Vagina (tissue), 2 donors: ENCODE data around the gene ARHGAP35.

Experiments
- CTCF ChIP-seq, 3 experiments: fragments of 450-650 bp in 2 of 3; fragments of 200-600 bp in 1 of 3; sonication (generic) in 1 of 3; IDR thresholded peaks; one replicate each; pipeline ENCODE4 v1.5.1; 2017 to 2019; ENCODE audit warnings: antibody characterized with exemption in 3 of 3, mild to moderate bottlenecking in 2 of 3, moderate library complexity in 2 of 3
- POLR2A ChIP-seq, 2 donors: fragments of 450-650 bp; IDR thresholded peaks; one replicate each; pipeline ENCODE4 v1.6.1; 2017; ENCODE audit warnings: antibody characterized with exemption in 2 of 2, mild to moderate bottlenecking in 2 of 2, moderate library complexity in 2 of 2
- POLR2AphosphoS5 ChIP-seq, 2 donors: sonication (generic); formaldehyde crosslinking; IDR thresholded peaks; one replicate each; pipeline ENCODE4 v1.9.0; 2017; ENCODE audit warnings: antibody characterized with exemption in 2 of 2, mild to moderate bottlenecking in 2 of 2, low read depth in 1 of 2; ENCODE audit not compliant: insufficient read depth in 1 of 2

- TF ChIP-seq POLR2A (IDR thresholded peaks at IDR 0.05) = peak in 1 of 2 donors; percentile 53
- TF ChIP-seq CTCF (IDR thresholded peaks at IDR 0.05) = no peak
- no peak for TF ChIP-seq POLR2AphosphoS5 (IDR thresholded peaks at IDR 0.05; ENCODE audit: insufficient read depth in 1 of 2, low read depth in 1 of 2)
Measured at GRCh38 chr19:46860846-46861690, at the start of gene ARHGAP35.
